ENCODE measurements around the gene CNTNAP4.

DNA sequence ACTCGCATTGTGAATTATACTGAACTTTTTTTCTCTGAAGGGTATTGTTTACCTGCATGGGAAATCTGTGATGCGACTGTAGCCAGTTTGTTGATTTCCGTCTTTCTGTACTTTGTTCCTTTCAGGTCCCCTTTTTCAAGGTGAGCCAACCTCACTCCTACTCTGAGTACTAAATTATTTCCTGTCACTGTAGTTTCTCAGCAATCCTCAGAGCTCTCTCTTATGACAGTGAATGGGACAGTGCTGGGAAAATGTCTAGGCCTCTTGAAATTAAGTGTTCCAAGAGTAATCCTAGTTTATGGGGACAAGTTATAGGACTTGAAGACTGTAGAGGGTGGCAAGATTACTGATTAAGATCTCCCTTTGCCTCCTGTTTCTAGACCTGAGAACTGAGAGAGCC is 167.6 kb downstream of the CNTNAP4 start:
- no peak for TF ChIP-seq POLR2A (IDR thresholded peaks at IDR 0.05)
- TF ChIP-seq, protein P1, sequence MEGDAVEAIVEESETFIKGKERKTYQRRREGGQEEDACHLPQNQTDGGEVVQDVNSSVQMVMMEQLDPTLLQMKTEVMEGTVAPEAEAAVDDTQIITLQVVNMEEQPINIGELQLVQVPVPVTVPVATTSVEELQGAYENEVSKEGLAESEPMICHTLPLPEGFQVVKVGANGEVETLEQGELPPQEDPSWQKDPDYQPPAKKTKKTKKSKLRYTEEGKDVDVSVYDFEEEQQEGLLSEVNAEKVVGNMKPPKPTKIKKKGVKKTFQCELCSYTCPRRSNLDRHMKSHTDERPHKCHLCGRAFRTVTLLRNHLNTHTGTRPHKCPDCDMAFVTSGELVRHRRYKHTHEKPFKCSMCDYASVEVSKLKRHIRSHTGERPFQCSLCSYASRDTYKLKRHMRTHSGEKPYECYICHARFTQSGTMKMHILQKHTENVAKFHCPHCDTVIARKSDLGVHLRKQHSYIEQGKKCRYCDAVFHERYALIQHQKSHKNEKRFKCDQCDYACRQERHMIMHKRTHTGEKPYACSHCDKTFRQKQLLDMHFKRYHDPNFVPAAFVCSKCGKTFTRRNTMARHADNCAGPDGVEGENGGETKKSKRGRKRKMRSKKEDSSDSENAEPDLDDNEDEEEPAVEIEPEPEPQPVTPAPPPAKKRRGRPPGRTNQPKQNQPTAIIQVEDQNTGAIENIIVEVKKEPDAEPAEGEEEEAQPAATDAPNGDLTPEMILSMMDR (IDR thresholded peaks at IDR 0.05), result no peak
